Fibroblast of lung (primary cell): ENCODE data around the gene MREG.

ENCODE experiments used
- CTCF ChIP-seq, 2 donors: IDR thresholded peaks in 1 of 2; conservative IDR thresholded peaks in 1 of 2; 1 replicate in 1 of 2; 2 replicates in 1 of 2; pipeline ENCODE4 v1.5.1; 2011 to 2012; ENCODE audit warnings: low read length in 2 of 2, control low read depth in 1 of 2, inconsistent platforms in 1 of 2, low read depth in 1 of 2, mild to moderate bottlenecking in 1 of 2
- EZH2 ChIP-seq: IDR thresholded peaks from 2 replicates; pipeline ENCODE4 v1.5.1; 2012; ENCODE audit warnings: low read length, control low read depth, mild to moderate bottlenecking; ENCODE audit errors: missing control alignments

- TF ChIP-seq CTCF (conservative IDR thresholded peaks at IDR 0.05 in 1 of 2, IDR thresholded peaks at IDR 0.05 in 1 of 2; ENCODE audit: low read depth in 1 of 2, low read length in 2 of 2) (no peak), EZH2 (no peak)
Observed at GRCh38 chr2:215937190-215937589, 76.2 kb downstream of the MREG start.
